Activated CD8-positive, alpha-beta T cell treated with anti-CD3 and anti-CD28 coated beads for 36 hours (primary cell): ENCODE results near the gene FBXL19. TPM values are rescaled to one million over a fixed set of nuclear protein-coding genes. Genes with fewer than 3 reads are reported as not detected.

ENCODE experiments used
- ATAC-seq: fragments of 200-7000 bp; cut with Tn5 transposase; one replicate; pipeline ENCODE4 v1.10.0; 2021; ENCODE audit warnings: mild to moderate bottlenecking, moderate library complexity
- CTCF ChIA-PET: fragments of 350-600 bp; sonication (Branson Sonifier 250); formaldehyde crosslinking; loops from one replicate; lab custom pipeline; 2021; ENCODE audit warnings: antibody characterized with exemption; lab: Charles Lee
- POLR2A ChIA-PET: fragments of 350-600 bp; sonication (Branson Sonifier 250); formaldehyde crosslinking; loops from one replicate; lab custom pipeline; 2021; ENCODE audit warnings: antibody characterized with exemption; lab: Charles Lee
- DNase-seq: peaks from one replicate; pipeline ENCODE4 v3.0.0-alpha.2; 2020
- H3K27ac Mint-ChIP-seq: one replicate; pipeline ENCODE4 v1.8.0; 2021; ENCODE audit warnings: mild to moderate bottlenecking, mixed read lengths
- H3K27me3 Mint-ChIP-seq: one replicate; pipeline ENCODE4 v1.8.0; 2021; ENCODE audit warnings: mixed read lengths
- H3K36me3 Mint-ChIP-seq: one replicate; pipeline ENCODE4 v1.8.0; 2021; ENCODE audit warnings: low read depth, mixed read lengths
- H3K4me1 Mint-ChIP-seq: one replicate; pipeline ENCODE4 v1.8.0; 2021; ENCODE audit warnings: low read depth, mixed read lengths
- H3K4me3 Mint-ChIP-seq: one replicate; pipeline ENCODE4 v1.8.0; 2021; ENCODE audit warnings: mild to moderate bottlenecking, moderate library complexity, mixed read lengths
- H3K9me3 Mint-ChIP-seq: one replicate; pipeline ENCODE4 v1.8.0; 2021; ENCODE audit warnings: mixed read lengths
- CTCF ChIP-seq: fragments of 200-600 bp; IDR thresholded peaks from one replicate; pipeline ENCODE4 v1.8.0; 2022; ENCODE audit warnings: antibody characterized with exemption, mild to moderate bottlenecking
- intact Hi-C: fragments of 100-400 bp; cut with micrococcal nuclease; formaldehyde crosslinking; loops from one replicate; pipeline ENCODE4 v1.10.0; 2022
- total RNA-seq, 2 experiments: library from RNA; stranded (reverse); gene quantifications; one replicate each; pipeline ENCODE4 v1.2.3, GENCODE V29; 2021

FBXL19 gene
- total RNA-seq, 2 experiments from 2014 or later = 21.1 to 22.0 TPM

- Mint-ChIP-seq H3K4me3 (no peak overlapping the region), H3K27ac (no peak overlapping the region), H3K4me1 (peaks cover 3% of the 10 kb centered on the region), H3K27me3 (no peaks in the 10 kb centered on the region), H3K36me3 (peaks cover 24% of the 10 kb centered on the region), H3K9me3 (no peaks in the 10 kb centered on the region)
- ChIA-PET POLR2A (no interaction called here), CTCF (no interaction called here)
- no peak for DNase-seq
- no peak for ATAC-seq
- intact Hi-C loops = no loop called here
- TF ChIP-seq CTCF = no peak
These were observed 56.6 kb downstream of the FBXL19 start for GRCh38 chr16:30980023-30980371.

GRCh38 chr16:30980434-30980833, 57.1 kb downstream of the FBXL19 start:
- Mint-ChIP-seq H3K36me3 (peaks cover 24% of the 10 kb centered on the region), H3K27ac (no peak overlapping the region), H3K9me3 (no peaks in the 10 kb centered on the region), H3K4me3 (no peak overlapping the region), H3K27me3 (no peaks in the 10 kb centered on the region), H3K4me1 (peaks cover 3% of the 10 kb centered on the region)
- no peak for ATAC-seq
- intact Hi-C loops = no loop called here
- no peak for TF ChIP-seq CTCF
- POLR2A ChIA-PET = no interaction called here
- CTCF ChIA-PET = no interaction called here
- DNase-seq = no peak

GRCh38 chr16:30980959-30981358, 57.6 kb downstream of the FBXL19 start:
- no peak for DNase-seq
- peaks cover 22% of the 10 kb centered on the region for H3K36me3 Mint-ChIP-seq
- CTCF ChIA-PET = no interaction called here
- no peak overlapping the region for H3K4me3 Mint-ChIP-seq
- ATAC-seq = no peak
- H3K4me1 Mint-ChIP-seq = peaks cover 3% of the 10 kb centered on the region
- POLR2A ChIA-PET = no interaction called here
- H3K27me3 Mint-ChIP-seq = no peaks in the 10 kb centered on the region
- H3K27ac Mint-ChIP-seq = no peak overlapping the region
- no peak for TF ChIP-seq CTCF
- no peaks in the 10 kb centered on the region for H3K9me3 Mint-ChIP-seq
- intact Hi-C loops = no loop called here

GRCh38 chr16:30982548-30983288, 59.3 kb downstream of the FBXL19 start:
- H3K27ac Mint-ChIP-seq = no peak overlapping the region
- no peaks in the 10 kb centered on the region for H3K27me3 Mint-ChIP-seq
- H3K4me1 Mint-ChIP-seq = no peaks in the 10 kb centered on the region
- peaks cover 14% of the 10 kb centered on the region for H3K36me3 Mint-ChIP-seq
- no peak overlapping the region for H3K4me3 Mint-ChIP-seq
- intact Hi-C loops = no loop called here
- no peak for TF ChIP-seq CTCF
- ATAC-seq (no peak), DNase-seq (no peak)
- CTCF ChIA-PET = interaction anchor here (0.7 to 3.8 kb wide), 7 partner anchors 11 to 403 kb away, joined by 3 to 21 read pairs (median 3); partner anchors contain the start of gene STX4
- POLR2A ChIA-PET = interaction anchor here (1.4 to 1.5 kb wide), 2 partner anchors 12 to 24 kb away, joined by 4 read pairs; no protein-coding TSS in a partner anchor
- H3K9me3 Mint-ChIP-seq = no peaks in the 10 kb centered on the region

- DNase-seq (no peak), ATAC-seq (no peak)
- CTCF ChIA-PET = interaction anchor here (0.7 to 3.8 kb wide), 9 partner anchors 10 to 462 kb away, joined by 3 to 21 read pairs (median 3); partner anchors contain the start of gene VKORC1
- intact Hi-C loops = no loop called here
- no peaks in the 10 kb centered on the region for H3K4me1 Mint-ChIP-seq
- H3K4me3 Mint-ChIP-seq = no peak overlapping the region
- no peak for TF ChIP-seq CTCF
- no peaks in the 10 kb centered on the region for H3K27me3 Mint-ChIP-seq
- H3K9me3 Mint-ChIP-seq = no peaks in the 10 kb centered on the region
- no peak overlapping the region for H3K27ac Mint-ChIP-seq
- POLR2A ChIA-PET = interaction anchor here (1.3 to 1.5 kb wide), 3 partner anchors 12 to 101 kb away, joined by 4 read pairs; no protein-coding TSS in a partner anchor
- peaks cover 14% of the 10 kb centered on the region for H3K36me3 Mint-ChIP-seq
These were observed 60.0 kb downstream of the FBXL19 start for GRCh38 chr16:30983289-30983889.
